WTC11 (cell line): Measurements from ENCODE around the gene CEP63.

Source experiments
- AFF4 ChIP-seq: sonication (generic); formaldehyde crosslinking; IDR thresholded peaks from 2 replicates; pipeline ENCODE4 v1.8.1; 2023; ENCODE audit warnings: mild to moderate bottlenecking, missing genetic modification reagents, borderline replicate concordance
- CREB1 ChIP-seq: sonication (generic); formaldehyde crosslinking; IDR thresholded peaks from 2 replicates; pipeline ENCODE4 v1.8.0; 2023; ENCODE audit warnings: mild to moderate bottlenecking, missing genetic modification reagents
- CTCF ChIP-seq: fragments of 200-600 bp; IDR thresholded peaks from 2 replicates; pipeline ENCODE4 v1.8.0; 2022; ENCODE audit warnings: antibody characterized with exemption
- ETV6 ChIP-seq: sonication (generic); formaldehyde crosslinking; IDR thresholded peaks from 2 replicates; pipeline ENCODE4 v1.8.1; 2022; ENCODE audit warnings: mild to moderate bottlenecking, missing genetic modification reagents
- NFATC4 ChIP-seq: fragments of 250-450 bp; sonication (Bioruptor Pico); IDR thresholded peaks from 2 replicates; pipeline ENCODE4 v1.9.0; 2021; ENCODE audit warnings: mild to moderate bottlenecking
- USF2 ChIP-seq: sonication (generic); formaldehyde crosslinking; IDR thresholded peaks from 2 replicates; pipeline ENCODE4 v1.8.1; 2023; ENCODE audit warnings: mild to moderate bottlenecking, missing genetic modification reagents, moderate library complexity
- ZNF232 ChIP-seq: sonication (generic); formaldehyde crosslinking; IDR thresholded peaks from 2 replicates; pipeline ENCODE4 v1.8.0; 2022; ENCODE audit warnings: mild to moderate bottlenecking, missing genetic modification reagents
- ZNF263 ChIP-seq: sonication (generic); formaldehyde crosslinking; IDR thresholded peaks from 2 replicates; pipeline ENCODE4 v1.8.1; 2022; ENCODE audit warnings: low read depth, mild to moderate bottlenecking, moderate library complexity, missing genetic modification reagents
- TF ChIP-seq, protein P1 (sequence below): sonication (generic); formaldehyde crosslinking; IDR thresholded peaks from 2 replicates; pipeline ENCODE4 v1.8.1; 2022; ENCODE audit warnings: low read depth, missing genetic modification reagents, borderline replicate concordance

DNA sequence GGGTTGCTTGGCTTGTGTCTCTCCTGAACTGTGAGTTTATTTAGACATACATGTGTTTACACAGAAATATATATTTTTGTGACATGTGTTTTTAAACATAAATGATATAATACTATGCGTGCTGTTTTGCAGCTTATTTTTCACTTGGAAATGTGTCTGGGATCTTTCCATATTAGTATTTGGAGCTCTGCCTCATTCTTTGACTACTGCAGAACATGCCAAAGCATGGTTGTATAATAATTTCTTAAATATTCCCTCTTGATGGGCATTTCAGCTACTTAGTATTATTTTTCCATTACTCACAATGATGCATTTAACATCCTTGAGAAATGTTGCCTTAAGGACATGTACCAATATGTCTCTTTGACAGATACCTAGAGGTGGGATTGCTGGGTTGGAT, 19.5 kb upstream of the CEP63 start:
- TF ChIP-seq ZNF263: no peak
- no peak for TF ChIP-seq CTCF
- TF ChIP-seq NFATC4: no peak
- no peak for TF ChIP-seq USF2 (CRISPR knock-in tag)
- no peak for TF ChIP-seq ETV6 (CRISPR knock-in tag)
- TF ChIP-seq CREB1 (CRISPR knock-in tag): no peak
- no peak for TF ChIP-seq ZNF232 (CRISPR knock-in tag)
- no peak for TF ChIP-seq AFF4
- TF ChIP-seq, protein P1, sequence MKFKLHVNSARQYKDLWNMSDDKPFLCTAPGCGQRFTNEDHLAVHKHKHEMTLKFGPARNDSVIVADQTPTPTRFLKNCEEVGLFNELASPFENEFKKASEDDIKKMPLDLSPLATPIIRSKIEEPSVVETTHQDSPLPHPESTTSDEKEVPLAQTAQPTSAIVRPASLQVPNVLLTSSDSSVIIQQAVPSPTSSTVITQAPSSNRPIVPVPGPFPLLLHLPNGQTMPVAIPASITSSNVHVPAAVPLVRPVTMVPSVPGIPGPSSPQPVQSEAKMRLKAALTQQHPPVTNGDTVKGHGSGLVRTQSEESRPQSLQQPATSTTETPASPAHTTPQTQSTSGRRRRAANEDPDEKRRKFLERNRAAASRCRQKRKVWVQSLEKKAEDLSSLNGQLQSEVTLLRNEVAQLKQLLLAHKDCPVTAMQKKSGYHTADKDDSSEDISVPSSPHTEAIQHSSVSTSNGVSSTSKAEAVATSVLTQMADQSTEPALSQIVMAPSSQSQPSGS: no peak
